ENCODE results near the gene PTPRM. TPM values are rescaled to one million over a fixed set of nuclear protein-coding genes. Genes with fewer than 3 reads are reported as not detected.

Gene PTPRM
- total and polyA plus RNA-seq, 4 donors: 118 to 160 (median 122) TPM

GRCh38 chr18:7978834-7979233 lies 411.7 kb downstream of the PTPRM start:
- Histone ChIP-seq H3K27me3 (ENCODE audit: control insufficient read depth, insufficient read depth, low read length) (no peaks in the 10 kb centered on the region), H3K4me1 (ENCODE audit: control insufficient read depth, insufficient read depth, low read length) (no peaks in the 10 kb centered on the region), H3K9me3 (ENCODE audit: control insufficient read depth, insufficient read depth, low read length) (no peaks in the 10 kb centered on the region), H3K4me3 (ENCODE audit: low read depth, low read length) (no peak overlapping the region), H3K36me3 (ENCODE audit: control insufficient read depth, insufficient read depth, low read length) (no peaks in the 10 kb centered on the region), H3K27ac (ENCODE audit: low read depth, low read length) (no peak overlapping the region)
- DNase-seq (ENCODE audit: low read depth in 4 of 6, low spot score in 6 of 6): no peak
- WGBS (ENCODE audit: insufficient coverage): 83% methylated on average over 1 of the region's 4 CpGs

GRCh38 chr18:7979714-7980113 lies 412.6 kb downstream of the PTPRM start:
- 97% methylated on average over 8 of the region's 8 CpGs for WGBS (ENCODE audit: insufficient coverage)
- H3K36me3 ChIP-seq (ENCODE audit: control insufficient read depth, insufficient read depth, low read length): no peaks in the 10 kb centered on the region
- no peak for DNase-seq (ENCODE audit: low read depth in 4 of 6, low spot score in 6 of 6)
- no peak overlapping the region for H3K4me3 ChIP-seq (ENCODE audit: low read depth, low read length)
- no peaks in the 10 kb centered on the region for H3K4me1 ChIP-seq (ENCODE audit: control insufficient read depth, insufficient read depth, low read length)
- no peaks in the 10 kb centered on the region for H3K9me3 ChIP-seq (ENCODE audit: control insufficient read depth, insufficient read depth, low read length)
- H3K27me3 ChIP-seq (ENCODE audit: control insufficient read depth, insufficient read depth, low read length): no peaks in the 10 kb centered on the region
- no peak overlapping the region for H3K27ac ChIP-seq (ENCODE audit: low read depth, low read length)

GRCh38 chr18:7980136-7980535 lies 413.0 kb downstream of the PTPRM start:
- Histone ChIP-seq H3K4me3 (ENCODE audit: low read depth, low read length) (no peak overlapping the region), H3K27me3 (ENCODE audit: control insufficient read depth, insufficient read depth, low read length) (no peaks in the 10 kb centered on the region), H3K9me3 (ENCODE audit: control insufficient read depth, insufficient read depth, low read length) (no peaks in the 10 kb centered on the region), H3K36me3 (ENCODE audit: control insufficient read depth, insufficient read depth, low read length) (no peaks in the 10 kb centered on the region), H3K27ac (ENCODE audit: low read depth, low read length) (no peak overlapping the region), H3K4me1 (ENCODE audit: control insufficient read depth, insufficient read depth, low read length) (no peaks in the 10 kb centered on the region)
- WGBS (ENCODE audit: insufficient coverage): 95% methylated on average over 3 of the region's 3 CpGs
- no peak for DNase-seq (ENCODE audit: low read depth in 4 of 6, low spot score in 6 of 6)

- DNase-seq (ENCODE audit: low read depth in 4 of 6, low spot score in 6 of 6): peak in 2 of 6 donors; percentile 50 to 68
- WGBS (ENCODE audit: insufficient coverage): 41% methylated on average over 4 of the region's 4 CpGs
- Histone ChIP-seq H3K4me3 (ENCODE audit: low read depth, low read length) (no peak overlapping the region), H3K27ac (ENCODE audit: low read depth, low read length) (no peak overlapping the region), H3K9me3 (ENCODE audit: control insufficient read depth, insufficient read depth, low read length) (no peaks in the 10 kb centered on the region), H3K27me3 (ENCODE audit: control insufficient read depth, insufficient read depth, low read length) (no peaks in the 10 kb centered on the region), H3K4me1 (ENCODE audit: control insufficient read depth, insufficient read depth, low read length) (no peaks in the 10 kb centered on the region), H3K36me3 (ENCODE audit: control insufficient read depth, insufficient read depth, low read length) (no peaks in the 10 kb centered on the region)
Observed at GRCh38 chr18:7980656-7981055, 413.5 kb downstream of the PTPRM start.

- Histone ChIP-seq H3K4me1 (ENCODE audit: control insufficient read depth, insufficient read depth, low read length) (no peaks in the 10 kb centered on the region), H3K36me3 (ENCODE audit: control insufficient read depth, insufficient read depth, low read length) (no peaks in the 10 kb centered on the region), H3K27ac (ENCODE audit: low read depth, low read length) (no peak overlapping the region), H3K4me3 (ENCODE audit: low read depth, low read length) (no peak overlapping the region), H3K9me3 (ENCODE audit: control insufficient read depth, insufficient read depth, low read length) (no peaks in the 10 kb centered on the region), H3K27me3 (ENCODE audit: control insufficient read depth, insufficient read depth, low read length) (no peaks in the 10 kb centered on the region)
- no peak for DNase-seq (ENCODE audit: low read depth in 4 of 6, low spot score in 6 of 6)
Observed at GRCh38 chr18:7982216-7982615, 415.1 kb downstream of the PTPRM start.

GRCh38 chr18:7987284-7987976 lies 420.3 kb downstream of the PTPRM start:
- H3K36me3 ChIP-seq (ENCODE audit: control insufficient read depth, insufficient read depth, low read length): no peaks in the 10 kb centered on the region
- H3K27me3 ChIP-seq (ENCODE audit: control insufficient read depth, insufficient read depth, low read length): no peaks in the 10 kb centered on the region
- WGBS (ENCODE audit: insufficient coverage): no CpG with 5 or more reads among the region's 3 CpGs
- no peak overlapping the region for H3K27ac ChIP-seq (ENCODE audit: low read depth, low read length)
- H3K9me3 ChIP-seq (ENCODE audit: control insufficient read depth, insufficient read depth, low read length): no peaks in the 10 kb centered on the region
- H3K4me3 ChIP-seq (ENCODE audit: low read depth, low read length): no peak overlapping the region
- no peak for DNase-seq (ENCODE audit: low read depth in 4 of 6, low spot score in 6 of 6)
- no peaks in the 10 kb centered on the region for H3K4me1 ChIP-seq (ENCODE audit: control insufficient read depth, insufficient read depth, low read length)

- Histone ChIP-seq H3K27ac (ENCODE audit: low read depth, low read length) (no peak overlapping the region), H3K9me3 (ENCODE audit: control insufficient read depth, insufficient read depth, low read length) (peaks cover 4% of the 10 kb centered on the region)
- no peak for DNase-seq (ENCODE audit: low read depth in 4 of 6, low spot score in 6 of 6)
Observed at GRCh38 chr18:7990670-7991069, 423.6 kb downstream of the PTPRM start.

GRCh38 chr18:8001711-8002301 lies 434.7 kb downstream of the PTPRM start:
- Histone ChIP-seq H3K9me3 (ENCODE audit: control insufficient read depth, insufficient read depth, low read length) (no peaks in the 10 kb centered on the region), H3K27ac (ENCODE audit: low read depth, low read length) (no peak overlapping the region), H3K4me1 (ENCODE audit: control insufficient read depth, insufficient read depth, low read length) (no peaks in the 10 kb centered on the region), H3K4me3 (ENCODE audit: low read depth, low read length) (no peak overlapping the region), H3K36me3 (ENCODE audit: control insufficient read depth, insufficient read depth, low read length) (no peaks in the 10 kb centered on the region), H3K27me3 (ENCODE audit: control insufficient read depth, insufficient read depth, low read length) (no peaks in the 10 kb centered on the region)
- WGBS (ENCODE audit: insufficient coverage): no CpG with 5 or more reads among the region's 3 CpGs
- peak in 1 of 6 donors; percentile 50 for DNase-seq (ENCODE audit: low read depth in 4 of 6, low spot score in 6 of 6)

More at GRCh38 chr18:7990670-7991069, 423.6 kb downstream of the PTPRM start:
- H3K27me3 ChIP-seq (ENCODE audit: control insufficient read depth, insufficient read depth, low read length): no peaks in the 10 kb centered on the region
- no peaks in the 10 kb centered on the region for H3K36me3 ChIP-seq (ENCODE audit: control insufficient read depth, insufficient read depth, low read length)
- H3K4me3 ChIP-seq (ENCODE audit: low read depth, low read length): no peak overlapping the region
- no peaks in the 10 kb centered on the region for H3K4me1 ChIP-seq (ENCODE audit: control insufficient read depth, insufficient read depth, low read length)
- WGBS (ENCODE audit: insufficient coverage): 75% methylated on average over 1 of the region's 1 CpG

- Histone ChIP-seq H3K27ac (ENCODE audit: low read depth, low read length) (no peak overlapping the region), H3K36me3 (ENCODE audit: control insufficient read depth, insufficient read depth, low read length) (no peaks in the 10 kb centered on the region), H3K4me1 (ENCODE audit: control insufficient read depth, insufficient read depth, low read length) (no peaks in the 10 kb centered on the region), H3K9me3 (ENCODE audit: control insufficient read depth, insufficient read depth, low read length) (no peaks in the 10 kb centered on the region), H3K4me3 (ENCODE audit: low read depth, low read length) (no peak overlapping the region), H3K27me3 (ENCODE audit: control insufficient read depth, insufficient read depth, low read length) (no peaks in the 10 kb centered on the region)
- 40% methylated on average over 3 of the region's 6 CpGs for WGBS (ENCODE audit: insufficient coverage)
- peak in 2 of 6 donors; percentile 33 to 59 for DNase-seq (ENCODE audit: low read depth in 4 of 6, low spot score in 6 of 6)
Observed at GRCh38 chr18:8003878-8004675, 437.0 kb downstream of the PTPRM start.

All from spinal cord (tissue), 10 donors.